Effector memory CD4-positive, alpha-beta T cell (primary cell): ENCODE results near the gene NDUFA9.

Experiments
- DNase-seq, 3 donors: peaks; one replicate each; pipeline ENCODE4 v3.0.0-alpha.2; 2020
- H3K27ac ChIP-seq: 2 replicates; pipeline ENCODE4 v1.7.0; 2013; ENCODE audit warnings: mild to moderate bottlenecking, low read length, moderate library complexity; ENCODE audit not compliant: insufficient read depth, poor library complexity, severe bottlenecking
- H3K27me3 ChIP-seq: replicated peaks from 2 replicates; pipeline ENCODE4 v1.7.0; 2013; ENCODE audit warnings: mild to moderate bottlenecking, low read length; ENCODE audit not compliant: insufficient read depth, control insufficient read depth, poor library complexity, severe bottlenecking
- H3K36me3 ChIP-seq: 2 replicates; pipeline ENCODE4 v1.7.0; 2013; ENCODE audit warnings: mild to moderate bottlenecking, low read length, moderate library complexity; ENCODE audit not compliant: control insufficient read depth, insufficient read depth
- H3K4me1 ChIP-seq: 2 replicates; pipeline ENCODE4 v1.7.0; 2013; ENCODE audit warnings: low read length, mild to moderate bottlenecking; ENCODE audit not compliant: control insufficient read depth, insufficient read depth, poor library complexity, severe bottlenecking
- H3K4me3 ChIP-seq: 2 replicates; pipeline ENCODE4 v1.7.0; 2013; ENCODE audit warnings: low read length, low read depth, mild to moderate bottlenecking; ENCODE audit not compliant: insufficient read depth, poor library complexity, severe bottlenecking
- H3K9me3 ChIP-seq: 2 replicates; pipeline ENCODE4 v1.7.0; 2013; ENCODE audit warnings: mild to moderate bottlenecking, low read length, moderate library complexity; ENCODE audit not compliant: control insufficient read depth

The NDUFA9 gene

DNA sequence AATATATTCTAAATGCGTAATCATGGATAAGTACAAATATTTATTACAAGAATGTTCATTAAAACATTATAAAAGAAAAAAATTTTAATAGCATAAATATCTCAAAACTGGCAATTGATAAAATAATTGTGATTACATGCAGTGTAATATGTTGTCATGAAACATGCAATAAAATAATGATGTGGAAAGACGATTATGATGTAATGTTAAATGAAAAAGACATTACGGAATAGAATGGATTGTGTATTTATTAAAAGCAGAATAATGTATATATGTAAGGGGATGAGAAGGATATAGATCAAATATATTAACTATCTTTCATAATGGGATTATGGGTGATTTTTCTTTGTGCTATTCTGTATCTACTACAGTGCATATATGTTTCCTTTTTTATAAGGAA lies 32.8 kb downstream of the NDUFA9 start:
- Histone ChIP-seq H3K9me3 (no peaks in the 10 kb centered on the region), H3K36me3 (peaks cover 50% of the 10 kb centered on the region), H3K27ac (no peak overlapping the region), H3K4me3 (no peak overlapping the region), H3K4me1 (no peaks in the 10 kb centered on the region), H3K27me3 (no peaks in the 10 kb centered on the region)
- DNase-seq = no peak

DNA sequence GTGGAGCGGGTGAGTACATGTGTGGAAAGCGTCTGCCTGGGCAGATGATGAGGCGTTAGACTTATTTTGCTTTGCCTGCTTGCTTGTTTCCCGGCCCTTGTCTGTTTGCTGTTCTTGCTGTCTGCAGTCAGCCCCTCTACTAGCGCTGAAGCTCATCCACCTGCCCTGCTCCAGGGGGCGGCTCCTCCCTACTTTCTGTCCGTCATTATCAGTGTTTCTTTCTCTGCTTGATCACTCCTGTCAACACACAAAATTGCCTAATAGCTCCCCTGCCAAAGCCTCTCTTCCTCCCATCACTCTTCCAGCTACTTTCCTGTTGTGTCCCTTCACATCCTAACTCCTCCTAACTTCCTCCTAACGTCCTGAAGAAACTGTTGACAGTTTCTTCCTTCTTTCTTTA lies 36.4 kb downstream of the NDUFA9 start:
- no peak overlapping the region for H3K4me3 ChIP-seq
- no peak for DNase-seq
- no peaks in the 10 kb centered on the region for H3K9me3 ChIP-seq
- no peaks in the 10 kb centered on the region for H3K4me1 ChIP-seq
- H3K36me3 ChIP-seq = peaks cover 65% of the 10 kb centered on the region
- no peaks in the 10 kb centered on the region for H3K27me3 ChIP-seq
- no peak overlapping the region for H3K27ac ChIP-seq

DNA sequence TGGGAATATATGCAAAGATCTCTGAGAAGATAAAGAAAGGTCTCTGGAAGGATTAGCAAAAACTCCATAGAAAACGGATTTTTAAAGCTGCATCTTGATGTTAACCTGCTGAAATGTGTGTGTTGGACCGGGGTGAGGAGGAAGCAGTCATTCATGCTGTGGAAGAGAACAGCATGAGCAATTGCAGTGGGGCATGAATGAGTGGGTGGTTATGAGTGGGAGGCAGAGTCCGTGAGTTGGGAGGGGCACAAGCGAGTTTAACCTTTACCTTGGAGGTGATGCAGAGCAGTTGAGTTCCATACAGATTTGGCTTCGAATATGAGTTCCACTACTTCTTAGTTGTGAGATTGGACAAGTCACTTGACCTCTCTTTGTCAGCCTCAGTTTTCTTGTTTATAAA lies 41.8 kb downstream of the NDUFA9 start:
- no peak for DNase-seq
- H3K27ac ChIP-seq = no peak overlapping the region
- no peaks in the 10 kb centered on the region for H3K4me1 ChIP-seq
- H3K9me3 ChIP-seq = no peaks in the 10 kb centered on the region
- no peaks in the 10 kb centered on the region for H3K27me3 ChIP-seq
- H3K36me3 ChIP-seq = peaks cover 37% of the 10 kb centered on the region
- H3K4me3 ChIP-seq = no peak overlapping the region
